Endothelial cell of umbilical vein (primary cell): ENCODE data around the gene CASP12. TPM values are rescaled to one million over a fixed set of nuclear protein-coding genes. Genes with fewer than 3 reads are reported as not detected.
A peak's percentile ranks its signal among the peaks of the same experiment; 100 is the strongest.

ENCODE experiments used
- BruUV-seq: library from RNA; stranded (reverse); fragments of 400-500 nt; replicated peaks from 2 replicates; lab custom pipeline; 2021; lab: Mats Ljungman, UMichigan
- CTCF ChIA-PET: fragments of 300-600, 350-600 bp; sonication (Branson Sonifier 250); formaldehyde crosslinking; loops from one replicate; lab custom pipeline; 2021; ENCODE audit warnings: antibody characterized with exemption, inconsistent platforms; lab: Charles Lee
- POLR2A ChIA-PET: fragments of 300-600, 350-600 bp; sonication (Branson Sonifier 250); formaldehyde crosslinking; loops from one replicate; lab custom pipeline; 2021; ENCODE audit warnings: antibody characterized with exemption, inconsistent platforms; lab: Charles Lee
- DNase-seq: peaks from one replicate; pipeline ENCODE4 v3.0.0-alpha.2; 2011; ENCODE audit warnings: low read depth, low spot score
- FAIRE-seq: peaks from 2 replicates; lab custom pipeline; 2011; peaks lifted over from hg19 to GRCh38; lab: Jason Lieb, UNC
- H2AFZ ChIP-seq: 2 replicates; pipeline ENCODE4 v1.6.0; 2012; ENCODE audit warnings: low read depth, low read length, control low read depth, inconsistent platforms
- H3K27ac ChIP-seq: 2 replicates; pipeline ENCODE4 v1.5.1; 2011; ENCODE audit warnings: low read depth, mild to moderate bottlenecking, control low read depth, low read length, moderate library complexity; ENCODE audit not compliant: insufficient read depth
- H3K27me3 ChIP-seq, 2 experiments: 2 replicates each; pipeline versions ENCODE4 v1.6.0 to v1.6.1; 2011; ENCODE audit warnings: low read length in 2 of 2, mixed read lengths in 1 of 2; ENCODE audit not compliant: control insufficient read depth in 2 of 2, insufficient read depth in 2 of 2
- H3K36me3 ChIP-seq, 2 experiments: 2 replicates in 1 of 2; 3 replicates in 1 of 2; pipeline ENCODE4 v1.5.1; 2011; ENCODE audit warnings: low read length in 2 of 2, mild to moderate bottlenecking in 1 of 2, moderate library complexity in 1 of 2; ENCODE audit not compliant: control insufficient read depth in 2 of 2, insufficient read depth in 2 of 2; ENCODE audit errors: extremely low read depth in 1 of 2
- H3K4me1 ChIP-seq: 3 replicates; pipeline ENCODE4 v1.5.1; 2011; ENCODE audit warnings: mild to moderate bottlenecking, low read length; ENCODE audit not compliant: control insufficient read depth, insufficient read depth; ENCODE audit errors: extremely low read depth
- H3K4me2 ChIP-seq: 2 replicates; pipeline ENCODE4 v1.6.1; 2011; ENCODE audit warnings: low read length, control low read depth, mixed read lengths; ENCODE audit not compliant: insufficient read depth
- H3K4me3 ChIP-seq, 3 experiments: fragments of 200-600 bp in 1 of 3; sonication (generic), shearing (Covaris generic) in 1 of 3; replicated peaks in 1 of 3; 2 replicates each; pipeline ENCODE4 v1.5.1; 2011 to 2016; ENCODE audit warnings: control low read depth in 3 of 3, low read length in 3 of 3, mild to moderate bottlenecking in 2 of 3, inconsistent platforms in 1 of 3, low read depth in 1 of 3, moderate library complexity in 1 of 3; ENCODE audit not compliant: insufficient read depth in 1 of 3
- H3K79me2 ChIP-seq: 2 replicates; pipeline ENCODE4 v1.6.0; 2012; ENCODE audit warnings: low read length, inconsistent platforms; ENCODE audit not compliant: control insufficient read depth, insufficient read depth
- H3K9ac ChIP-seq: replicated peaks from 2 replicates; pipeline ENCODE3; 2011; ENCODE audit warnings: low read length, control low read depth; ENCODE audit not compliant: insufficient read depth; ENCODE audit errors: extremely low read depth
- H3K9me1 ChIP-seq: replicated peaks from 3 replicates; pipeline ENCODE4 v1.6.0; 2011; ENCODE audit warnings: mild to moderate bottlenecking, low read length; ENCODE audit not compliant: control insufficient read depth, insufficient read depth; ENCODE audit errors: extremely low read depth
- H3K9me3 ChIP-seq: replicated peaks from 2 replicates; pipeline ENCODE4 v1.5.1; 2012; ENCODE audit warnings: low read length, inconsistent platforms; ENCODE audit not compliant: control insufficient read depth, insufficient read depth
- H4K20me1 ChIP-seq: replicated peaks from 2 replicates; pipeline ENCODE3; 2011; ENCODE audit warnings: mild to moderate bottlenecking, low read length; ENCODE audit not compliant: control insufficient read depth, insufficient read depth; ENCODE audit errors: extremely low read depth
- CTCF ChIP-seq, 2 donors: IDR thresholded peaks; 1 replicate in 1 of 2; 2 replicates in 1 of 2; pipeline ENCODE4 v1.5.1; 2011; ENCODE audit warnings: low read length in 2 of 2, mild to moderate bottlenecking in 2 of 2, moderate library complexity in 2 of 2, control low read depth in 1 of 2, inconsistent platforms in 1 of 2, low read depth in 1 of 2; ENCODE audit not compliant: insufficient read depth in 1 of 2; ENCODE audit errors: extremely low read depth in 1 of 2
- EZH2 ChIP-seq: IDR thresholded peaks from 2 replicates; pipeline ENCODE4 v1.6.1; 2012; ENCODE audit warnings: borderline replicate concordance, low read depth, mild to moderate bottlenecking, moderate library complexity, low read length, inconsistent platforms; ENCODE audit not compliant: severe bottlenecking
- FOS ChIP-seq: IDR thresholded peaks from 2 replicates; pipeline ENCODE4 v1.6.1; 2011; ENCODE audit warnings: mild to moderate bottlenecking, low read length, moderate library complexity, borderline replicate concordance; ENCODE audit not compliant: insufficient read depth
- GATA2 ChIP-seq: IDR thresholded peaks from 2 replicates; pipeline ENCODE4 v1.7.0; 2011; ENCODE audit warnings: low read depth, mild to moderate bottlenecking, moderate library complexity, mixed read lengths, low read length; ENCODE audit not compliant: insufficient read length, insufficient read depth
- JUN ChIP-seq: IDR thresholded peaks from 2 replicates; pipeline ENCODE4 v1.6.1; 2011; ENCODE audit warnings: borderline replicate concordance, low read depth; ENCODE audit not compliant: insufficient read length, insufficient read depth
- MAX ChIP-seq: IDR thresholded peaks from 2 replicates; pipeline ENCODE4 v1.6.1; 2011; ENCODE audit not compliant: insufficient read depth, insufficient read length
- MYC ChIP-seq: IDR thresholded peaks from one replicate; pipeline ENCODE4 v1.6.1; 2011; ENCODE audit warnings: mild to moderate bottlenecking, low read depth, low read length
- POLR2A ChIP-seq: IDR thresholded peaks from 2 replicates; pipeline ENCODE4 v1.6.1; 2012; ENCODE audit warnings: low read depth, mild to moderate bottlenecking, control low read depth, low read length
- POLR2AphosphoS5 ChIP-seq: IDR thresholded peaks from 2 replicates; pipeline ENCODE4 v1.6.1; 2012; ENCODE audit warnings: low read depth, mild to moderate bottlenecking, control low read depth, low read length, moderate library complexity; ENCODE audit not compliant: insufficient read depth
- dilution Hi-C: fragments of 300-500 bp; cut with MboI; formaldehyde crosslinking; loops from one replicate; pipeline ENCODE4 v1.15.0; 2019; ENCODE audit warnings: low sequenced_read_pairs; ENCODE audit not compliant: extremely low pct_ligation_motif_present
- intact Hi-C: fragments of 100-400 bp; cut with micrococcal nuclease; formaldehyde crosslinking; loops from one replicate; pipeline ENCODE4 v1.10.0; 2022
- polyA plus RNA-seq, 4 experiments: library from polyadenylated mRNA; depleted of rRNA in 3 of 4; stranded (reverse) in 3 of 4; unstranded in 1 of 4; fragments of >200 nt; gene quantifications; 2 replicates each; pipeline versions ENCODE4 v1.2.1 to v1.2.3, GENCODE V29; 2011 to 2012; ENCODE audit warnings: missing spikeins in 1 of 4
- total RNA-seq: library from RNA; stranded (reverse); gene quantifications from 2 replicates; pipeline ENCODE4 v1.2.3, GENCODE V29; 2021

The CASP12 gene
- total and polyA plus RNA-seq, 2 donors (not counting 3 experiments of a cell fraction or from before 2014, with no cell fraction given), result 1.4 to 3.9 TPM

GRCh38 chr11:104892723-104893511, 5.3 kb downstream of the CASP12 start:
- Histone ChIP-seq H3K4me3 (no peak overlapping the region), H3K9ac (peak overlapping the region; percentile 53), H2AFZ (peak overlapping the region; percentile 78), H3K9me3 (no peaks in the 10 kb centered on the region), H3K4me1 (peaks cover 45% of the 10 kb centered on the region), H3K36me3 (no peaks in the 10 kb centered on the region), H3K79me2 (no peaks in the 10 kb centered on the region), H3K27ac (peak overlapping the region; percentile 84), H3K9me1 (no peaks in the 10 kb centered on the region), H4K20me1 (no peaks in the 10 kb centered on the region), H3K27me3 (no peaks in the 10 kb centered on the region), H3K4me2 (peak overlapping the region; percentile 79)
- peak; percentile 93 for FAIRE-seq
- intact Hi-C loops, result no loop called here
- no TSS peak for BruUV-seq
- ChIA-PET CTCF (interaction anchor here (0.9 to 1.6 kb wide), 3 partner anchors 11 to 971 kb away, joined by 3 to 5 read pairs (median 3); no protein-coding TSS in a partner anchor), POLR2A (no interaction called here)
- TF ChIP-seq POLR2AphosphoS5 (no peak), MAX (no peak), EZH2 (no peak), CTCF (IDR thresholded peaks at IDR 0.05; ENCODE audit: extremely low read depth in 1 of 2, insufficient read depth in 1 of 2, low read depth in 1 of 2, low read length in 2 of 2) (no peak), POLR2A (peak; percentile 25), GATA2 (peak; percentile 49), JUN (peak; percentile 5), MYC (no peak), FOS (peak; percentile 58)
- dilution Hi-C loops, result no loop called here
- DNase-seq, result peak; percentile 83
